ENCODE measurements around the gene BSDC1. TPM values are rescaled to one million over a fixed set of nuclear protein-coding genes. Genes with fewer than 3 reads are reported as not detected.

The BSDC1 gene
- total and polyA plus RNA-seq, 2 of the 13 experiments (the other 11 are each of a cell fraction or from before 2014, with no cell fraction given) = 40.3 to 64.2 TPM

GRCh38 chr1:32345289-32345827, 48.9 kb downstream of the BSDC1 start (continued):
- no peak for TF ChIP-seq SYNCRIP (IDR thresholded peaks at IDR 0.05; ENCODE audit: insufficient read depth, low read depth, low read length)
- TF ChIP-seq TMF1 (CRISPR knock-in tag; IDR thresholded peaks at IDR 0.05; ENCODE audit: low read depth) = no peak
- no peak for TF ChIP-seq HHEX (CRISPR knock-in tag; IDR thresholded peaks at IDR 0.05)
- no peak for TF ChIP-seq TBL1XR1 (IDR thresholded peaks at IDR 0.05; ENCODE audit: borderline replicate concordance, low read length, partially characterized antibody)
- no peak for TF ChIP-seq ZNF280B (CRISPR knock-in tag; IDR thresholded peaks at IDR 0.05; ENCODE audit: borderline replicate concordance)
- no peak for TF ChIP-seq MEIS1 (CRISPR knock-in tag; IDR thresholded peaks at IDR 0.05; ENCODE audit: borderline replicate concordance)
- TF ChIP-seq ZSCAN5A (CRISPR knock-in tag; IDR thresholded peaks at IDR 0.05; ENCODE audit: borderline replicate concordance) = no peak
- no peak for TF ChIP-seq PPARG (CRISPR knock-in tag; conservative IDR thresholded peaks at IDR 0.05)
- TF ChIP-seq CENPT (CRISPR knock-in tag; IDR thresholded peaks at IDR 0.05; ENCODE audit: low read depth) = no peak
- TF ChIP-seq ZMYM3 (CRISPR knock-in tag; IDR thresholded peaks at IDR 0.05) = no peak; the same call in 1 of the 2 replicates
- TF ChIP-seq KMT2B (CRISPR knock-in tag; IDR thresholded peaks at IDR 0.05) = no peak
- TF ChIP-seq THAP11 (CRISPR knock-in tag; IDR thresholded peaks at IDR 0.05) = no peak; the same call in 1 of the 2 replicates
- no peak for TF ChIP-seq ZNF543 (CRISPR knock-in tag; IDR thresholded peaks at IDR 0.05)
- TF ChIP-seq NFATC3 (CRISPR knock-in tag; IDR thresholded peaks at IDR 0.05) = no peak
- TF ChIP-seq FLYWCH1 (CRISPR knock-in tag; IDR thresholded peaks at IDR 0.05) = no peak
- TF ChIP-seq SSRP1 (CRISPR knock-in tag; IDR thresholded peaks at IDR 0.05) = no peak; the same call in 1 of the 2 replicates
- no peak for TF ChIP-seq MTA3 (CRISPR knock-in tag; IDR thresholded peaks at IDR 0.05)
- TF ChIP-seq SPEN (CRISPR knock-in tag; IDR thresholded peaks at IDR 0.05; ENCODE audit: low read depth) = no peak
- TF ChIP-seq ZNF160 (CRISPR knock-in tag; IDR thresholded peaks at IDR 0.05) = no peak
- no peak for TF ChIP-seq ZNF546 (CRISPR knock-in tag; conservative IDR thresholded peaks at IDR 0.05)
- TF ChIP-seq ZNF691 (CRISPR knock-in tag; IDR thresholded peaks at IDR 0.05; ENCODE audit: borderline replicate concordance, low read depth) = no peak
- no peak for TF ChIP-seq CSRNP2 (CRISPR knock-in tag; conservative IDR thresholded peaks at IDR 0.05; ENCODE audit: low read depth)
- TF ChIP-seq PHF20 (CRISPR knock-in tag; IDR thresholded peaks at IDR 0.05) = no peak
- no peak for TF ChIP-seq NR3C1 (CRISPR knock-in tag; IDR thresholded peaks at IDR 0.05)
- no peak for TF ChIP-seq JUNB (CRISPR knock-in tag; IDR thresholded peaks at IDR 0.05; ENCODE audit: borderline replicate concordance)
- TF ChIP-seq ZNF724P (CRISPR knock-in tag; IDR thresholded peaks at IDR 0.05; ENCODE audit: borderline replicate concordance) = no peak
- TF ChIP-seq SALL1 (CRISPR knock-in tag; IDR thresholded peaks at IDR 0.05) = peak; percentile 59; the same call in 1 of the 2 replicates
- no peak for TF ChIP-seq JARID2 (CRISPR knock-in tag; IDR thresholded peaks at IDR 0.05; ENCODE audit: insufficient replicate concordance)

All from HepG2 (cell line).